Activated CD4-positive, alpha-beta T cell treated with anti-CD3 and anti-CD28 coated beads, Interleukin-2, amount 50 U/mL, for 16 hours (primary cell): ENCODE measurements around the gene MIEN1.
"Not testable (repeated sequence)": the region's sequence is repeated elsewhere in the genome, so short reads cannot be mapped to it uniquely, and the experiment has no call there.

Source experiments
- DNase-seq: peaks from one replicate; pipeline ENCODE4 v3.0.0-alpha.2; 2020

MIEN1 gene

DNA sequence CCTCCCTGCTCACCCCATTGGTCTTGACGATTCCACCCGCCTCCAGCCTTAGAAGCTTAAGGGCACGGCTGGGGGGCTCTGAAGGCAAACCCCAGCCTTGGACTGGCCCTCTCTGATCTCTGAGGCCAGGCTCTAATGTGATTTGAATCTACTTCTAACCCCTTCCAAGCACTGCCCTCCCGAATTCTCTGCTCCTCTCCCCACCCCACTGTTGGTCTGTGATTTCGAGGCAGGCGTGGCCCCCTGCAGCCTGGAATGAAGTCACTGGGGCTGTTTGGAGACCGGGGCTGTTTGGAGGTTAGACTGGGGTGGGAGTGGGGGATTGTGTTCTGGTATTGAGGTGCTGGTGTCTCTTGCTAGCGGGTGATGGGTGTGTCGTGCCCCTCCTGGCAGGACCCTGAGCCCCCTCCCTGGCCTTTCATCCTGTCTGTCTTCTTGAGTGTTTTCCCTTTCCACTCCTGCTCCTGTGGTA lies 9.6 kb upstream of the MIEN1 start:
- no peak for DNase-seq

DNA sequence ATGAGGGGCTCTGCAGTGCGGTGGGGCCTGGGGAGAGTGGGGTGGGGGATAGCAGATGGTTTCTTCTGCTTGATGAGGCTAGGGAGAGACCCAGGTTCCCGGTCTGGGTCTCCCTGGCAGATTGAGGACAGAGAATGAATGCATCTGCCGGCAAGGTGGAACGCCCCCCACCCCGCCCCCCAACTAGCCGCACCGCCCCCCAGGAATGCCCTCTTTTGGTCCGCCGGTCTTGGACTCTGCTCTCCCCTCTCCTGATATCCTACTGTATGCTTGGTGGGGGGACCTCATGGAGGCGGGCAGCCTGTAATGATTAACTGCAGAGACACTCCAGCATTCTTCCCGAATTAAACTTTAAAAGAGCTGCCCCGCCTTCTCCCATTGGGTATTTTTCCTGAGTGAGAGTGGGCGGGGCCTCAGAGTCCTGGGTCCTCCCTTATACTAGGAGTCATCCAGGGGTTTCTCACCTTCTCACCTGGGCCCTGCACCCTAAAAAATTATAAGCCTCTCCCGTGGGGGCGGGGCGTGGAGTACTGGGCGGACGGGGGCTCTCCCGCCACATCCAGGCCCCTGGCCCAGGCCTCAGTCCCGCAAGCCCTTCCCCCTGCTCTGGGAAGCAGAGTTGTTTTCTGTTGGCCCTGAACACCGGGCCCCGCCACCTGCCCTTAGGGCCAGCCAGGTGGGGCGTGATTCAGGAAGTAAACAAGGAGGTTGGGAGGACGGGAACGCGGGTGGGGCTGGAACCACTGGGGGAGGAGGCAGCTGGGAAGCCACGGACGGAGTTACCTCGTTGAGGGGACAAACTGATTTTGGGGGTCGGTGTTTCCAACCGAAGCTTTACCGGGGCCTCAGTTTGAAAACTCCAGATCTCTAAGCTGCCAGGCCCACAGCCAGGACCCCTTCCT lies 8.9 kb upstream of the MIEN1 start:
- no peak for DNase-seq

DNA sequence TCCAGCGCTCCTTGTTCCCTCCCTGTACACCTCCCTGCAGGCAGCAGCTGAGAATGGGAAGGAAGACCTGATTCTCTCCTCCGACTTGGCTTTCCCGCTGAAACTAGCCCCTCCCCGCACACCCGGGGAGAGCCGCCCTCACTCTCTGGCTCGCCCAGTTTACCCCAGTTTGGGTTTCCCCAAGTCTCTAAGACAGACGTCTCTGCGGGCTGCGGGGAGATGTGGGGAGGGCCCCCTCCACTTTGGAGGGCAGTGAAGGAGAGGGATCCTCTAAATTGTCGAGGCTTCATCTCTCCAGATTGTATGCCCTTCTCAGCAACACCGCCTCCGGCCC lies 8.2 kb upstream of the MIEN1 start:
- DNase-seq = no peak

DNA sequence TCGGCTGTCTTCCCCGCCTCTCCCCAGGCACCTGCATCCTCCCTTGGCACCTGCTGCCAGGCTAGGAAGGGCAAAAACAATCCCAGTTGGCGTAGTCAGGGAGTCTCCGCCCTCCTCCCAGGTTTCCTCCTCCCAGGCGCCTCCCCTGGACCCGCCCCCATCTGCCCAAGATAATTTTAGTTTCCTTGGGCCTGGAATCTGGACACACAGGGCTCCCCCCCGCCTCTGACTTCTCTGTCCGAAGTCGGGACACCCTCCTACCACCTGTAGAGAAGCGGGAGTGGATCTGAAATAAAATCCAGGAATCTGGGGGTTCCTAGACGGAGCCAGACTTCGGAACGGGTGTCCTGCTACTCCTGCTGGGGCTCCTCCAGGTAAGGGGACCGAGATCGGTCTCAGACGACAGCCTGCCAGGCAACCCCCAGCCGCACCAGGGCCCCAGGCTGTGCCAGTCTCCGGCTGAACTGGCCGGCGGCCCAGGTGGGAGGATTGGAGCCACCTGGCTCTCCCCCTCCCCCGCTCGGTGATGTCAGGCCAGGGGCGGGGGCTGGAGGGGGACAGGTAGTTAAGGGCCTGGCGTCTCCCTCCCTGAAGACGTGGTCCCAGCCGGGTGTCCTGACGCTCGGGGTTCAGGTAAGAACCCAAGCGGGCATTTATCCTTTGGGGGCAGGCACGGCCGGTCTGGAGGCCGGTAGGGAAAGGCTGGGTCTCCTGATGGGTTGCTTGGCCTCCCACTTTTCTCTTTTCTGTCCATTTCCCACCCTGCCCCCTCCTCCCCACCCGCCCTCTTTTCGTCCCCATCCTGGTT lies 7.6 kb upstream of the MIEN1 start, which contains the start of gene GRB7:
Gene GRB7 (plus strand): TSS at position 179 of the 808 bp plus-strand sequence. CDS start 4,364 bp downstream, outside the sequence.
- no peak for DNase-seq

DNA sequence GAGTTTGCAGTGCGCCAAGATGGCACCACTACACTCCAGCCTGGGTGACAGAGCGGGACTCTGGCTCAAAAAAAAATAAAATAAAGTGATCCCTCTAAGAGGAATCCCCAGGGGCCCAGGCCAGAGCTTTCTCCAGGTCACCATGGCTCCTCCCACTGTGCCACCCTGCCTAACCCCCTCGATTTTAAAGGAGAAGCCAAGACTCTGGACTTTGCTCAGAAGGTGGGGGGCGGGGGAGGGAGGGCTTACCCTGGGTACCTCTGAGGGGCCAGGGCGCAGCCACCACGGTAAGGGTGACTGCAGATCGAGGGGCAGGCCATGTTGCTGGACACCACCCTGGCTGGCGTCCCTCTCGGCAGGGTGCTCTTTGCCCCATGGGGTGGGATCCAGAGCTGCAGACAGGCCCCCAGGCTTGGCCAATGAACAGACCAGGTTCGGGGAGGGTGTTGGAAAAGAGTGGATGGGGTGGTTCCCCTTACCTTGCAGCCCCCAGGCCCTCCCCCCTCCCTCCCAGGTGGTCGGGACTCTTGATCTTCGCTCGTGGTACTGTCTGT lies 7.0 kb upstream of the MIEN1 start:
- no peak for DNase-seq

DNA sequence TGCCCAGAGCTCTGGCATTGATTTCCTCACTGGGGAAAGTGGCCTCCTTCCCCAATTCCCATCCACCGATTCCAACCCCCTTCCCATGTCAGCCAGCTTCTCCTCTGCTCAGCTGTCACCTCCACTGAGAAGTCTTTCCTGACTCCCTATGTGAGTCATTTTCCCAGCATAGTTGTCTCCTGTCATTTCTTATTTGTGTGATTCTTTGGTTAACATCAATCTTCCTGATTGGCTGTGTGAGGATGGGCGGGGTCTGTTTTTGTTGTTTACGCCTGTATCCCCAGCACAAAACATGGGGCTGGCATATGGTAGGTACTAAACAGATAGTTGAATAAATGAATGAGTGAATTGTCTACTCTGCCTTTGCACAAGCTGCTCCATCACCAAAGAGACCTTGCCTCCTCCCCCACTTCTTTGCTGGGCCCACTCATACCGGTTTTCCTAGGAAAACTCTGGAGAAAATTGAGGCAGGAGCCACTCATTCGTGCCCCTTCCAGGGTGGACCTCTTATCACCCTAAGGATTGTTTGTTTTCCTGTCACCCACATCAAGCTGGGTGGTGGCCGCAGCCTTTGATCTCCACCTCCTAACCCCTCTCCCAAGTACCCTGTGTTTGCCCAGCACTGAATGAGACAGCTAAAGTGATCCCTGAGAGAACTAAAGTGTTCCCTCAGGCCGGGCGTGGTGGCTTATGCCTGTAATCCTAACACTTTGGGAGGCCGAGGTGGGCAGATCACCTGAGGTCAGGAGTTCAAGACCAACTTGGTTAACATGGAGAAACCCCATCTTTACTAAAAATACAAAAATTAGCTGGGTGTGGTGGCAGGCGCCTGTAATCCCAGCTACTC lies 6.2 kb upstream of the MIEN1 start:
- no peak for DNase-seq

DNA sequence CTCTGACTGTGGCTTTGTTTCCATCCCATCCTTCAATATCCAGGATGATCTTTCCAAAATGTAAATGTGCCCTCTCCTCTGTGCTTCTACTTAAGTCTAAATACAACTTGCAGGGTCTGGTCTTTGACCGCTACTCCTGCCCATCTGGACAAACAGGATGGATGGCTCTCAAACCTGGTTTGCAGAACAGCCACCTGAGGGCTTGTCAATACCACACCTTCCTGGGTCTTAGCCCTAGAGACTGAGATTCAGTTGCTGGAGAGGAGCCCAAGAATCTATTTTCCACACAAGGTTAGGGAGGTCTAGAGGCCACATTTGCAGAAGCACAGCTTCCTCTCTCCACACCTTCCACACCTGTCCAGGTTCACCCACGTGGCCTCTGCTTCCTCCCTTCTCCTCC lies 5.5 kb upstream of the MIEN1 start:
- no peak for DNase-seq

DNA sequence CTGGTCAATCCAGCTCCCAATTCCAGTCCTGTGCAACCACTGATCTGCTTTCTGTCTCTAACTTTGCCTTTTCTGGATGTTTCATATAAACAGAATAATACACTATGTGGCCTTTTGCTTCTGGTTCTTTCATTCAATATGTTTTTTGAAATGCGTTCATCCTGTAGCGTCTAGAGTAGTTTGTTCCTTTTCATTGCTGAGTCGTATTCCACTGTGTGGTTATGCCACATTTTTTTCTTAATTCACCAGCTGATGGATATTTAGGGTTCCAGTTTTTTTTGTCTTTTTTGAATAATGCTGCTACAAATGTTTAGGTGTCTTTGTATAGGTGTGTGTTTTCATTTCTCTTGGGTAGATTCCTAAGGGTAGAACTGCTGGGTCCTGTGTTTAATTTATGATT lies 2.3 kb upstream of the MIEN1 start:
- no peak for DNase-seq

DNA sequence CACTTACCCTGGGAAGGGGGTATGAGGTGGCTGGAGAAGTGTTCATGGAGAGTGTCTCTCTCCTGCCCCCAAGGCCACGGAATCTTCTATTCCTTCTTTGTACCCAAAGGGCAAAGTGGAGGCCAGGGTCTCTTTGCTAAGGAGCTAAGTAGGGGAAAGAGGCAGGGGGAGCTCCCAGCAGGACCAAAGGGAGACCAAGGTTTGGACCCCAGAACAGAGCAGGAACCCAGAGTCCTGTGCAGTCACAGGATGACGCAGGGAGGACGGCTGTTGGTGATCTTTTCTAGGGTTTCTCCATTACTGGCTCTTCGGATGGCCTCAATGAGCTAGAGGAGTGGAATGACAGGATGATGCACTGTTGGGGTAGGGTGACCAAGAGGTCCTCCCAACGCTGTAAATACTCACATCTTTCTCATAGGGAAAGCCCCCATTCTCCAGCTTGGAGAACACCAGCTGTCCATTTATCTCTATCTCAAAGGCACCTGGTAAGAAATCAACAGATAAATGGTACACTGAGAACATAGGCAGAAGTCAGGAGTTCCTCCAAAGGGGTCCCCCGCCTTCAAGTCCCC lies 966 bp downstream of the MIEN1 start:
- DNase-seq = no peak

DNA sequence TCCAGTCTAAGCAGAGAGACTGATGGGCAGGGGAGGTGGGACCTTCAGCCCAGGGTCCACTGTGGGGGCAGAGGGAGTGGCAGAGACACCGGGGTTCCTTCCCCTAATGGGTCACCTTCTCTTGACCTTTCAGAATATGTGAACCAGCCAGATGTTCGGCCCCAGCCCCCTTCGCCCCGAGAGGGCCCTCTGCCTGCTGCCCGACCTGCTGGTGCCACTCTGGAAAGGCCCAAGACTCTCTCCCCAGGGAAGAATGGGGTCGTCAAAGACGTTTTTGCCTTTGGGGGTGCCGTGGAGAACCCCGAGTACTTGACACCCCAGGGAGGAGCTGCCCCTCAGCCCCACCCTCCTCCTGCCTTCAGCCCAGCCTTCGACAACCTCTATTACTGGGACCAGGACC lies 2.8 kb downstream of the MIEN1 start:
- DNase-seq = no peak

DNA sequence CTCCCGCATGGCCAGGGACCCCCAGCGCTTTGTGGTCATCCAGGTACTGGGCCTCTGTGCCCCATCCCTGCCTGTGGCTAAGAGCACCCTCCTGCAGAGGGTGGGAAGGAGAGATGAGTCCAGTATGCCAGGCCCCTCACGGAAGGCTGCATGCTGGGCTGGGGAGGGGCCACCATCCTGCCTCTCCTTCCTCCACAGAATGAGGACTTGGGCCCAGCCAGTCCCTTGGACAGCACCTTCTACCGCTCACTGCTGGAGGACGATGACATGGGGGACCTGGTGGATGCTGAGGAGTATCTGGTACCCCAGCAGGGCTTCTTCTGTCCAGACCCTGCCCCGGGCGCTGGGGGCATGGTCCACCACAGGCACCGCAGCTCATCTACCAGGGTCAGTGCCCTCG lies 3.7 kb downstream of the MIEN1 start:
- DNase-seq = no peak

DNA sequence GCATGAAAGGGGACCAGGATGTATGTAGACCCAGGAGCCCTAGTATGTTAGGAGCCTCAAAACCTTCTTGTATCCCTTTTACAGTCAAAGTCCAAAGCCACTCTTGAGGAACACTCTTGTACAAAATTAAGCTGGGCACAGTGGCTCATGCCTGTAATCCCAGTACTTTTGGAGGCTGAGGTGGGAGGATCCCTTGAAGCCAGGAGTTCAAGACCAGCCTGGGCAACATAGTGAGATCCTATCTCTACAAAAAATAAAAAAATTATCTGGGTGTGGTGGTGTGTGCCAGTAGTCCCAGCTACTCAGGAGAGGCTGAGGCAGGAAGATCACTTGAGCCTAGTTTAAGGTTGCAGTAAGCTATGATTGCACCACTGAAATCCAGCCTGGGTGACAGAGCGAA lies 4.4 kb downstream of the MIEN1 start:
- not testable (repeated sequence) for DNase-seq

DNA sequence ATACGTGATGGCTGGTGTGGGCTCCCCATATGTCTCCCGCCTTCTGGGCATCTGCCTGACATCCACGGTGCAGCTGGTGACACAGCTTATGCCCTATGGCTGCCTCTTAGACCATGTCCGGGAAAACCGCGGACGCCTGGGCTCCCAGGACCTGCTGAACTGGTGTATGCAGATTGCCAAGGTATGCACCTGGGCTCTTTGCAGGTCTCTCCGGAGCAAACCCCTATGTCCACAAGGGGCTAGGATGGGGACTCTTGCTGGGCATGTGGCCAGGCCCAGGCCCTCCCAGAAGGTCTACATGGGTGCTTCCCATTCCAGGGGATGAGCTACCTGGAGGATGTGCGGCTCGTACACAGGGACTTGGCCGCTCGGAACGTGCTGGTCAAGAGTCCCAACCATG lies 5.6 kb downstream of the MIEN1 start:
- DNase-seq = no peak

DNA sequence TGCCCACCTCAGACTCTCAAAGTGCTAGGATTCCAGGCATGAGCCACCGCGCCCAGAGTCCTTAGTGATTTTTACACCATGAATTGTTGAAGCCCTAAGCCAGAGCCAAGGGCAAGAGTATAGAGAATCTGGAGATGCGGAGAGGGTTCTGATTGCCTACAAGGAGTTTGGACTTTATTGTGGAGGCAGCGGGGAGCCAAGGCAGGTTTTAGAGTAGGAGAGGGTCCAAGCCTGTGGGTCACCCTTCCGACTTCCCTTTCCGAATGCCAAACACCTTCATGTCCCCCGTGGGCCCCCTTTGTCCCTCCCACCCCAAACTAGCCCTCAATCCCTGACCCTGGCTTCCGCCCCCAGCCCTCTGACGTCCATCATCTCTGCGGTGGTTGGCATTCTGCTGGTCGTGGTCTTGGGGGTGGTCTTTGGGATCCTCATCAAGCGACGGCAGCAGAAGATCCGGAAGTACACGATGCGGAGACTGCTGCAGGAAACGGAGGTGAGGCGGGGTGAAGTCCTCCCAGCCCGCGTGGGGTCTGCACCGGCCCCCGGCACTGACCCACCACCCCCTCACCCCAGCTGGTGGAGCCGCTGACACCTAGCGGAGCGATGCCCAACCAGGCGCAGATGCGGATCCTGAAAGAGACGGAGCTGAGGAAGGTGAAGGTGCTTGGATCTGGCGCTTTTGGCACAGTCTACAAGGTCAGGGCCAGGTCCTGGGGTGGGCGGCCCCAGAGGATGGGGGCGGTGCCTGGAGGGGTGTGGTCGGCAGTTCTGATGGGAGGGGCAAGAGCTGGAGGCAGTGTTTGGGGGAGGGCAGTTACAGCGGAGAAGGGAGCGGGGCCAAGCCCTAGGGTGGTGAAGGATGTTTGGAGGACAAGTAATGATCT lies 7.1 kb downstream of the MIEN1 start:
- DNase-seq = no peak

DNA sequence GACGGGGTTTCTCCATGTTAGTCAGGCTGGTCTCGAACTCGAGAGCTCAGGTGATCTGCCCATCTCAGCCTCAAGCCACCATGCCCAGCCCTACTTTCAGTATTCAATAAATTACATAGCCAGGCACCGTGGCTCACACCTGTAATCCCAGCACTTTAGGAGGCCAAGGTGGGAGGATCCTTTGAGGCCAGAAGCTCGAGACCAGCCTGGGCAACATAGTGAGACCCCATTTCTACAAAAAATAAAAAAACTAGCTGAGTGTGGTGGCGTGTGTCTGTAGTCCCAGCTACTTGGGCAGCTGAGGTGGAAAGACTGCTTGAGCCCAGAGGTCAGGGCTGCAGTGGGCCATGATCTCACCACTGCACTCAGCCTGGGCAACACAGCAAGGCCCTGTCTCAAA lies 8.2 kb downstream of the MIEN1 start:
- no peak for DNase-seq

DNA sequence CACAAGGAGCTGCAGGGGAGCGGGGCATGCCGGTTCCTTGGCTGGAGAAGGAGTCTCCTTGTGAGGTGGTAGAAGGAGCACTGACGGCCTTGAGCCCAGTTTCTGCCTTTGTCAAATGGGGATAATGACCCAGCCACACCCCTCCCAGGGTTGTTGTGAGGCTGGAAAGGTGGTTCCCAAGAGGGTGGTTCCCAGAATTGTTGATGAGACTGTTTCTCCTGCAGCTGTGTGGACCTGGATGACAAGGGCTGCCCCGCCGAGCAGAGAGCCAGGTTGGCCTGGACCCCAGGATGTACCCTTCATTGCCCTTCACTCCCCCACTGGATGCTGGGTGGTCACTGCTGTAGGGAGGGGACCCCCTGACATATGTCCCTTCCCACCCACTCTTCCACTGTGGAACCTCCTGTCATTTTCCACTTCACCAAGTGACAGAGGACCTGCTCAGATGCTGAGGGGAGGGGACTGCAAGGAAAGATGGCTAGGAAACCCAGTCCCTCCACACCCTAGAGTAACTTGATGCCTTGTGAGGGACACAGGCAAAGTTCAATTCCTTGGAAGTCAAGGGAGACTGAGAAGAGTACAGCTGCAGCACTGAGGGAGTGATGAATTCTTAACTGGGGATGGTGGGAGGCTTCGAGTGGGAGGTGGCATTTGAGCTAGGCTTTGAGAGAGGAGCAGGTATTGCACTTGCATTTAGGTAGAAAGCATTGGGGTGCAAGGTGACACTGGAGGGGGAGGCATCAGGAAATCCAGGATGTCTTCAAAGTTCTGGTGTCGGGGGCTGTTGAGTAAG lies 10.6 kb downstream of the MIEN1 start:
- no peak for DNase-seq

DNA sequence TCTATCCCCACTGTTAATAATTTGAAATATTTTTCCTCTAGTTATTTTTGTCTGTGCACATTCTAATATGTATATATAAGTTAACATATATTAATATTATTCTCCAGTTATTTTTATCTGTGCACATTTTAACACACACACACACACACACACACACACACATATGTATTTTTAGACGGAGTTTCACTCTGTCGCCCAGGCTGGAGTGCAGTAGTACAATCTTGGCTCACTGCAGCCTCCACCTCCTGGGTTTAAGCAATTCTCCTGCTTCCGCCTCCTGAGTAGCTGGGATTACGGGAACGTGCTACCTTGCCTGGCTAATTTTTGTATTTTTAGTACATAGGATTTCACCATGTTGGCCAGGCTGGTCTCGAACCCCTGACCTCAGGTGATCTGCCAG lies 12.7 kb downstream of the MIEN1 start:
- DNase-seq = no peak

DNA sequence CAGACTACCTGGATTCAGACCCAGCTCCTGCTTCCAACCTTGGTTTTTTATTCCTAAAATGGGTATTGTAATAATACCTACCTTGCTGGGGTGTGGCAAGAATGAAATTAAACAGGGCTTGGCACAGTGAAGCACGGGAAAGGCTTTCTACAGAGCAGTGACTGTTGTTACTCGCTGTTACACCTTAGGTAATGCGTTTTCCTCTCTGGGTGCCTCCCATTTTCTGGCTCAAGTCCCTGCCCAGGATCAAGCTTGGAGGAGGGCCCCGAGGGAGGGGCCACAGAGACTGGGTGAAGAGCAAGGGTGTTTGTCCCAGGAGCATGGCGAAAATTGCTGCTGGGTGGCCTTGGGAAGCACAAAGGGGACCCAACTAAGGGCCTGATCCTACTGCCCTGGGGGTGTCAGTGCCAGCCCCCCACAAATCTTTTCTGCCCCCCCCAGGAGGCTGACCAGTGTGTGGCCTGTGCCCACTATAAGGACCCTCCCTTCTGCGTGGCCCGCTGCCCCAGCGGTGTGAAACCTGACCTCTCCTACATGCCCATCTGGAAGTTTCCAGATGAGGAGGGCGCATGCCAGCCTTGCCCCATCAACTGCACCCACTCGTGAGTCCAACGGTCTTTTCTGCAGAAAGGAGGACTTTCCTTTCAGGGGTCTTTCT lies 13.3 kb downstream of the MIEN1 start:
- no peak for DNase-seq

DNA sequence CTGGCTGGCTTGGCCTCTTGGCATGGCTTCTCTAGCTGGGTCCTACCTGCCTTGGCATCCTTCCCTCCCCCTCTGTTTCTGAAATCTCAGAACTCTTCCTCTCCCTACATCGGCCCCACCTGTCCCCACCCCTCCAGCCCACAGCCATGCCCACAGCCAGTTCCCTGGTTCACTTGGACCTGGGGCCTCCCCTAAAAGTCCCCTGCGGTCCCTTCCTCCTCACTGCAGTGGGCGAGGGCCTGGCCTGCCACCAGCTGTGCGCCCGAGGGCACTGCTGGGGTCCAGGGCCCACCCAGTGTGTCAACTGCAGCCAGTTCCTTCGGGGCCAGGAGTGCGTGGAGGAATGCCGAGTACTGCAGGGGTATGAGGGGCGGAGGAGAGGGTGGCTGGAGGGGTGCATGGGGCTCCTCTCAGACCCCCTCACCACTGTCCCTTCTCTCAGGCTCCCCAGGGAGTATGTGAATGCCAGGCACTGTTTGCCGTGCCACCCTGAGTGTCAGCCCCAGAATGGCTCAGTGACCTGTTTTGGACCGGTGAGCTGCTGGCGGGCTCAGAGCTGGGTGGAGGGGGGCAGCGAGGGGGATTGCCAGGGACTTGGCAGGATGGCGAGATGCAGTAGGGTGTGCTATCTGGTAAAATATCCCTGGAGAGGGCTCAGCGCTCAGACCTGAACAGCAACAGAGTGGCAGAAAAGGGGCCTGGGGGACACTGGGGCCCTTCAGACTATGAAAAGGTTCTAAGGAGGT lies 14.1 kb downstream of the MIEN1 start:
- no peak for DNase-seq
